ENCODE results near the gene GZMM. TPM values are rescaled to one million over a fixed set of nuclear protein-coding genes. Genes with fewer than 3 reads are reported as not detected.

The GZMM gene
- total RNA-seq, 6 experiments from 2014 or later = 0.59 to 0.95 (median 0.74) TPM; not detected in 3

DNA sequence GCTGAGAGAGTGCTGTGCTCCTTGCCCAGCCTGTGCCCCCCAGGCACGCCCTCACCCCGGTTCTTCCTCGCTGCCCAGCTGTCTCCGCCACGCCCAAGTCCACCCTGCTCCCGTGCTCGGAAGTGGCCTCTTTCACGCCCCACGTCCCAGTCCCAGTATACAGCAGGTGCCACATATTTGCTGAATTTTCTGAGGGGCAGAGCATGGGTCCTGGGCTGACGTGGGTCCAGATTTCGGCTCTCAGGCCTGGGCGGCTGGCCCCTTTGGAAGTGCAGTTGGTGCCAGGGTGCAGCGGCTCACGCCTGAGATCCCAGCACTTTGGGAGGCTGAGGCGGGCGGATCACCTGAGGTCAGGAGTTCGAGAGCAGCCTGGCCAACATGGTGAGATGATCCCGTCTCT, 49.2 kb downstream of the GZMM start:
- WGBS (ENCODE audit: insufficient coverage, low coverage, low lambda C conversion rate, missing lambda C conversion rate) = 61% methylated on average over 8 of the region's 18 CpGs
- DNase-seq (no peak), ATAC-seq (no peak)
- H3K27ac ChIP-seq = no peak overlapping the region
- intact Hi-C loops (cut with DNase I) = loop anchor here in 1 of 2 donors (10.0 kb wide), 1 partner anchor 142 kb away; no protein-coding TSS in a partner anchor
- H3K4me3 ChIP-seq = no peak overlapping the region
- H3K36me3 ChIP-seq = no peaks in the 10 kb centered on the region
- no peaks in the 10 kb centered on the region for H3K4me1 ChIP-seq
- H3K9me3 ChIP-seq = no peaks in the 10 kb centered on the region
- peaks cover 0 to 33% of the 10 kb centered on the region in 2 donors for H3K27me3 ChIP-seq
- TF ChIP-seq, protein P1, sequence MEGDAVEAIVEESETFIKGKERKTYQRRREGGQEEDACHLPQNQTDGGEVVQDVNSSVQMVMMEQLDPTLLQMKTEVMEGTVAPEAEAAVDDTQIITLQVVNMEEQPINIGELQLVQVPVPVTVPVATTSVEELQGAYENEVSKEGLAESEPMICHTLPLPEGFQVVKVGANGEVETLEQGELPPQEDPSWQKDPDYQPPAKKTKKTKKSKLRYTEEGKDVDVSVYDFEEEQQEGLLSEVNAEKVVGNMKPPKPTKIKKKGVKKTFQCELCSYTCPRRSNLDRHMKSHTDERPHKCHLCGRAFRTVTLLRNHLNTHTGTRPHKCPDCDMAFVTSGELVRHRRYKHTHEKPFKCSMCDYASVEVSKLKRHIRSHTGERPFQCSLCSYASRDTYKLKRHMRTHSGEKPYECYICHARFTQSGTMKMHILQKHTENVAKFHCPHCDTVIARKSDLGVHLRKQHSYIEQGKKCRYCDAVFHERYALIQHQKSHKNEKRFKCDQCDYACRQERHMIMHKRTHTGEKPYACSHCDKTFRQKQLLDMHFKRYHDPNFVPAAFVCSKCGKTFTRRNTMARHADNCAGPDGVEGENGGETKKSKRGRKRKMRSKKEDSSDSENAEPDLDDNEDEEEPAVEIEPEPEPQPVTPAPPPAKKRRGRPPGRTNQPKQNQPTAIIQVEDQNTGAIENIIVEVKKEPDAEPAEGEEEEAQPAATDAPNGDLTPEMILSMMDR (IDR thresholded peaks at IDR 0.05) = no peak
- TF ChIP-seq POLR2A (IDR thresholded peaks at IDR 0.05) = no peak

DNA sequence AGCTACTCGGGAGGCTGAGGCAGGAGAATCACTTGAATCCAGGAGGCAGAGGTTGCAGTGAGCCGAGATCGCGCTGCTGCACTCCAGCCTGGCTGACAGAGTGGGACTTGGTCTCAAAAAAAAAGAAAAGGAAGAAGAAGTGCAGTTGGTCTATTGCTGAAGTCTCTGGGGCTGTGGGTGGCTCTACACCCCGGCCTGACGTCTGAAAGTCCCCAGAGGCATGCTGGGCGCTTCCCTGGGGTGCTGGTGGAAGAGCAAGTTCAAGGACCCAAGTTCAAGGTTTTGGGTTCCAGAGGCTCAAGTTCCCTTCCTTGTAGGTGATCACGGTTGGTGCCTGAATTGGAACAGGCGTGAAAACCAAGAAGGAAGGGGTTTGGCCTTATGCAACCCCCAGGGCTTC, 49.7 kb downstream of the GZMM start:
- WGBS (ENCODE audit: insufficient coverage, low coverage, low lambda C conversion rate, missing lambda C conversion rate) = 45% methylated on average over 8 of the region's 9 CpGs
- peaks cover 0 to 29% of the 10 kb centered on the region in 2 donors for H3K27me3 ChIP-seq
- intact Hi-C loops (cut with DNase I) = loop anchor here in 1 of 2 donors (10.0 kb wide), 1 partner anchor 141 kb away; no protein-coding TSS in a partner anchor

DNA sequence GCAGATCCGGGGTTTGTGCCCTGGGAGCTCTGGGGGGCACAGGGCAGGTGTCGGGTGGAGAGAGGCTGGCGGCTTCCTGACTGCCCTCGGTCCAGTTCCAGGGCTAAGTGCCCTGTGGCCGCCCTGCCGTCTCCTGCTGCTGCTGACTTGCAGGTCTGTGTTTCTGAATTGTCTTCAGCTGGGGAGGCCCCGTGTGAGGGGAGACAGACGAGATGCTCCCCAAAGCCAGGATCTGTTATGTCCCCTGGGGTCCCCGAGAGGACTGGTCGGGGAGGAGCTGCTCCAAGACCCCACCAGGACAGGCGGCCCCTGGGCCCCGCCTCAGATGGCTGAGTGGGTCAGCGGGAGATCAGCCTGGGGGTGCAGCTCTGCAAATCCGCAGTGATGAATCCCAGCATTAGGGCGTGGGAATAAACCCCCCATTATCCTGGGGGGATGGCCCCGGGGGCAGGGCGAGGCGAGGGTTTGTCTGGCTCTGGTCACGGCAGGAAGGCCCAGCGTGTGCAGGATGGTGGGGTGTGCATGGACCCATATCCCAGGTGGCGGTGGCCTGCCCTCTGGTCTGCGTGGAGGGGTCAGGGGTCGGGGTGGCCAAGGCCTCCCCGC, 50.5 kb downstream of the GZMM start:
- Histone ChIP-seq H3K4me3 (no peak overlapping the region), H3K27ac (no peak overlapping the region), H3K27me3 (peaks cover 0 to 21% of the 10 kb centered on the region in 2 donors), H3K9me3 (no peaks in the 10 kb centered on the region), H3K36me3 (no peaks in the 10 kb centered on the region), H3K4me1 (no peaks in the 10 kb centered on the region)
- DNase-seq (no peak), ATAC-seq (no peak)
- WGBS (ENCODE audit: insufficient coverage, low coverage, low lambda C conversion rate, missing lambda C conversion rate) = 42% methylated on average over 2 of the region's 24 CpGs
- TF ChIP-seq POLR2A (IDR thresholded peaks at IDR 0.05) = no peak
- TF ChIP-seq, protein P1 (IDR thresholded peaks at IDR 0.05) = no peak
- intact Hi-C loops (cut with DNase I) = loop anchor here in 1 of 2 donors (10.0 kb wide), 1 partner anchor 140 kb away; no protein-coding TSS in a partner anchor

More for the DNA sequence above, 49.7 kb downstream of the GZMM start:
- no peak for ATAC-seq
- no peak for DNase-seq
- no peaks in the 10 kb centered on the region for H3K36me3 ChIP-seq
- no peak overlapping the region for H3K4me3 ChIP-seq
- no peak for TF ChIP-seq POLR2A (IDR thresholded peaks at IDR 0.05)
- TF ChIP-seq, protein P1 (IDR thresholded peaks at IDR 0.05) = no peak
- H3K27ac ChIP-seq = no peak overlapping the region
- no peaks in the 10 kb centered on the region for H3K9me3 ChIP-seq
- no peaks in the 10 kb centered on the region for H3K4me1 ChIP-seq

DNA sequence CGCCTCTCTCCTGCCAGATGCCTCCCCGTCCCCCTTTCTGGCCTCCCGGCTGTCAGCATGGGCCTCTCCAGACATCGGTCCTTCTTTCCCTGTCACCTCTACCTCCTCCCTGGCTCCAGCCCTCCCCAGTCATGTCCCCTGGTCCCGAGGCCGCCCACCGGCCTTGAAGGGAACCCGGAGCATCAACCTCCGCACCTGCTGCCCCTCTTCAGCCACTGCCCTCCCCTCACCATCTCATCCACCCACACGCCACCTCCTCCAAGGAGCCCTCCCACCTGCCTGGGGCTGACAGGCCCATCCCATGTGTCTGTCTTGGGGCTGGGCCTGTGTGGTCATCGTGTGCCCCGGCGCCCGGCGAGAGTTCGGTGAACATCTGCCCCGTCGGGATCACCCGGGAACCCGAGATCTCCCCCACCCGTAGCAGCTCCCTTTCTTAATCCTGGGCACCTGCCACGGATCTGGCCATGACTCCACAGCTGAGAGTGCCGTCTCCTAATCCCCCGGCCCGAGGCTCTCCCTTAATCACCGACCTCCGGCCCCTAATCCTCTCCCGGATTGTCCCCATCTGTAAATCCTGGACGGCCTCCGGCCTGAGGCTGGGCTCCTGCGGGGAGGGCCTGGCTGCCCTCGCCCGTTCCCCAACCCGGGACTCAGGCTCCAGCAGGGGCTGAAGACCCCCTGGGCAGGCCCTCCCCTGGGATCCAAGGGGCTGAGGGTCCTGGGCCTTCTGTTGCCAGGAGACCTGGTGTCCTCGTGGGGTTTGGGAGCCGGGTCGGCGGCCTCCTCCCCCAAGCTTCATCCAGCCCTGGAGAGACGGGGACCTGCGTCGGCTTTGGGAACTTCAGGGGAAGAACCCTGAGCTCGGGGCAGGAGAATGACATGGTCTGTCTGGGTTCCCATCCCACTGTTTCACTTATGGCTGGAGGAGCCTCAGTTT, 51.7 kb downstream of the GZMM start:
- Histone ChIP-seq H3K9me3 (no peaks in the 10 kb centered on the region), H3K4me3 (no peak overlapping the region), H3K27ac (no peak overlapping the region), H3K27me3 (peaks cover 0 to 18% of the 10 kb centered on the region in 2 donors), H3K36me3 (no peaks in the 10 kb centered on the region), H3K4me1 (no peaks in the 10 kb centered on the region)
- no peak for DNase-seq
- intact Hi-C loops (cut with DNase I) = loop anchor here in 1 of 2 donors (10.0 kb wide), 1 partner anchor 139 kb away; no protein-coding TSS in a partner anchor
- 71% methylated on average over 23 of the region's 42 CpGs for whole genome bisulfite sequencing (ENCODE audit: insufficient coverage, low coverage, low lambda C conversion rate, missing lambda C conversion rate)
- TF ChIP-seq, protein P1 (IDR thresholded peaks at IDR 0.05) = no peak
- TF ChIP-seq POLR2A (IDR thresholded peaks at IDR 0.05) = no peak
- no peak for ATAC-seq

All from right lobe of liver (tissue), 6 donors.